ENCODE measurements around the gene BRF1. TPM values are rescaled to one million over a fixed set of nuclear protein-coding genes. Genes with fewer than 3 reads are reported as not detected.

BRF1 gene
- total RNA-seq, 1 donor from 2014 or later = 16.9 TPM

- Mint-ChIP-seq H3K4me1 (peaks cover 5% of the 10 kb centered on the region), H3K9me3 (no peaks in the 10 kb centered on the region), H3K36me3 (no peaks in the 10 kb centered on the region), H3K27ac (no peak overlapping the region), H3K4me3 (no peak overlapping the region), H3K27me3 (ENCODE audit: insufficient read depth, low read depth) (peaks cover 11% of the 10 kb centered on the region)
- H3K79me2 ChIP-seq (ENCODE audit: low read depth) = no peaks in the 10 kb centered on the region
- H3K36me3 ChIP-seq = no peaks in the 10 kb centered on the region
- TF ChIP-seq EZH2 (IDR thresholded peaks at IDR 0.05) = no peak
- TF ChIP-seq CTCF (IDR thresholded peaks at IDR 0.05) = no peak
- no peak for TF ChIP-seq EZH2phosphoT487 (IDR thresholded peaks at IDR 0.05)
- H3K27me3 ChIP-seq = peaks cover 39% of the 10 kb centered on the region
- peaks cover 25% of the 10 kb centered on the region for H4K20me1 ChIP-seq (ENCODE audit: low read depth)
- DNase-seq (ENCODE audit: low spot score) = no peak
- H3K4me2 ChIP-seq = no peak overlapping the region
- H3K9me3 ChIP-seq (ENCODE audit: low read depth) = no peaks in the 10 kb centered on the region
- H3K9ac ChIP-seq = no peak overlapping the region
- H2AFZ ChIP-seq (replicated peaks) = no peak overlapping the region
- H3F3A ChIP-seq (ENCODE audit: low read depth) = peaks cover 12% of the 10 kb centered on the region
- H3K4me1 ChIP-seq = peaks cover 6% of the 10 kb centered on the region
- no peak overlapping the region for H3K4me3 ChIP-seq
- no peak overlapping the region for H3K27ac ChIP-seq
These were observed 135.6 kb downstream of the BRF1 start for GRCh38 chr14:105165134-105165704.

GRCh38 chr14:105163040-105163742 is 137.6 kb downstream of the BRF1 start:
- no peaks in the 10 kb centered on the region for H3K9me3 ChIP-seq (ENCODE audit: low read depth)
- TF ChIP-seq CTCF (IDR thresholded peaks at IDR 0.05) (no peak), EZH2phosphoT487 (IDR thresholded peaks at IDR 0.05) (no peak), EZH2 (IDR thresholded peaks at IDR 0.05) (no peak)
- H3K36me3 Mint-ChIP-seq = no peaks in the 10 kb centered on the region
- no peaks in the 10 kb centered on the region for H3K79me2 ChIP-seq (ENCODE audit: low read depth)
- H3K27ac ChIP-seq = no peak overlapping the region
- peaks cover 5% of the 10 kb centered on the region for H3K27me3 Mint-ChIP-seq (ENCODE audit: insufficient read depth, low read depth)
- H4K20me1 ChIP-seq (ENCODE audit: low read depth) = peaks cover 11% of the 10 kb centered on the region
- H3K4me1 ChIP-seq = peaks cover 6% of the 10 kb centered on the region
- H3K4me3 ChIP-seq = no peak overlapping the region
- no peak overlapping the region for H3K4me2 ChIP-seq
- no peak overlapping the region for H3K4me3 Mint-ChIP-seq
- no peaks in the 10 kb centered on the region for H3K4me1 Mint-ChIP-seq
- peaks cover 7% of the 10 kb centered on the region for H3F3A ChIP-seq (ENCODE audit: low read depth)
- no peak overlapping the region for H2AFZ ChIP-seq (replicated peaks)
- H3K27ac Mint-ChIP-seq = no peak overlapping the region
- H3K9ac ChIP-seq = no peak overlapping the region
- no peaks in the 10 kb centered on the region for H3K9me3 Mint-ChIP-seq
- H3K27me3 ChIP-seq = peaks cover 24% of the 10 kb centered on the region
- no peaks in the 10 kb centered on the region for H3K36me3 ChIP-seq
- DNase-seq (ENCODE audit: low spot score) = no peak

- TF ChIP-seq CTCF (IDR thresholded peaks at IDR 0.05) = no peak
- no peak for TF ChIP-seq EZH2phosphoT487 (IDR thresholded peaks at IDR 0.05)
- TF ChIP-seq EZH2 (IDR thresholded peaks at IDR 0.05) = no peak
These were observed 138.2 kb downstream of the BRF1 start for GRCh38 chr14:105162669-105162979.

More at GRCh38 chr14:105162669-105162979, 138.2 kb downstream of the BRF1 start:
- no peaks in the 10 kb centered on the region for H3K9me3 ChIP-seq (ENCODE audit: low read depth)
- no peaks in the 10 kb centered on the region for H3K4me1 Mint-ChIP-seq
- no peaks in the 10 kb centered on the region for H3K9me3 Mint-ChIP-seq
- no peak overlapping the region for H3K4me3 Mint-ChIP-seq
- H3K9ac ChIP-seq = no peak overlapping the region
- H3K27ac ChIP-seq = no peak overlapping the region
- H2AFZ ChIP-seq (replicated peaks) = no peak overlapping the region
- H3K36me3 Mint-ChIP-seq = no peaks in the 10 kb centered on the region
- no peaks in the 10 kb centered on the region for H3K79me2 ChIP-seq (ENCODE audit: low read depth)
- DNase-seq (ENCODE audit: low spot score) = no peak
- H3K27me3 ChIP-seq = peaks cover 19% of the 10 kb centered on the region
- H3K4me3 ChIP-seq = no peak overlapping the region
- peaks cover 11% of the 10 kb centered on the region for H4K20me1 ChIP-seq (ENCODE audit: low read depth)
- H3F3A ChIP-seq (ENCODE audit: low read depth) = peaks cover 7% of the 10 kb centered on the region
- H3K27ac Mint-ChIP-seq = no peak overlapping the region
- H3K36me3 ChIP-seq = no peaks in the 10 kb centered on the region
- no peak overlapping the region for H3K4me2 ChIP-seq
- H3K27me3 Mint-ChIP-seq (ENCODE audit: insufficient read depth, low read depth) = peaks cover 5% of the 10 kb centered on the region
- peaks cover 6% of the 10 kb centered on the region for H3K4me1 ChIP-seq
